Activated CD8-positive, alpha-beta memory T cell treated with anti-CD3 and anti-CD28 coated beads for 48 hours (primary cell): Measurements from ENCODE around the gene PRMT7.

Experiments used
- DNase-seq, 3 experiments: peaks; one replicate each; pipeline ENCODE4 v3.0.0-alpha.2; 2020; ENCODE audit warnings: low read depth in 2 of 3, low spot score in 2 of 3

Gene PRMT7

DNA sequence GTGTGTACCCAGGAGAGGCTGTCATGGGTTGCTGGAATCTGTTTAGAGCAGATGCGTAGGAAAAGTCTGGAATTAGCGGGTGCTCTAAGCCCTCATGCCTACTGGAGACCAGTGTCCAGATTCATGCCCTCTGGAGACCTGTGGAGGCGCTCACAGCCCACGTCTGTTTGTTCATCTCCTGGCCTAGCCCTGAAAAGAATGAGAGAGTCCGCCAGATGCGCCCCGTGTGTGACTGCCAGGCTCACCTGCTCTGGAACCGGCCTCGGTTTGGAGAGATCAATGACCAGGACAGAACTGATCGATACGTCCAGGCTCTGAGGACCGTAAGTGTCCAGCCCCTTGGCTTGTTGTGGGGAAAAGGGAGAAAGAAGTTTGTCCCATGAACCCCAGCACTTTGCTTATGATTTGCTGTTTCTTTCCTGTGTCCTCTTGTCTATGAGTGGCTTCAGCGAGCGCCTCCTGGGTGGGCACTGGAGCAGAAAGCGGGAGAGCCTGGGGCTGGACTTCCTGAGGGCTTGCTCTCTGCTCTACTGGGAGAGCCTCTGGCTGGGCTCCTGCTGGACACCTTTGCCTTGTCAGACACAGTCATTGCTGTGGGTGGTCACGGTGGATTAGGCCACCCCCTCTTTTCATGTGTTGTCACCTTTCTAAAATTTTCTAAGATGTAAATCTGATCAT, 35.3 kb downstream of the PRMT7 start:
- no peak for DNase-seq

DNA sequence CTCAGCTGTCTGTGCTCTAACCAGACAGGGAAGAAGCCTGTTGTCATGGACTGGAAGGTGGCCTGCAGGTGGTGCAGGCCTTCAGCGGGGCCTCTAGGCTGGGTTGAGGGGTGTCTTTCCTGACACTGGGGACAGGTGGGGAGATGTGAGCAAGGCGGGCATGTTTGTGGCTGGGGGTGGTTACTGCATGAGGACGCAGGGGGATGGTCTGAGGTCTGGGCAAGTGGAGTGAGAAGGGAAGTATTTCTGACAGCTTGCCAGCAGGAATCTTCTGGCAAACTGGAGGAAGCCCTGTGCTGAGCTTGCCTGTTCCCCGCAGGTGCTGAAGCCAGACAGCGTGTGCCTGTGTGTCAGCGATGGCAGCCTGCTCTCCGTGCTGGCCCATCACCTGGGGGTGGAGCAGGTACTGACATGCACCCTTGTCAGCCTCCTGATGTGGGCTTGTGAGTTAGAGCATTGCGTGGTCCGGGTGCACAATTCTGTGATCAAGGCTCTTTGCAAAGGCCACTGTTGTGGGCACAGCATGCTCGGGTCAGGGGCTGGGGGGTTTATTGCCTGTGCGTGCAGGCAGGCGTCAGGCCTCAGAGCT, 36.2 kb downstream of the PRMT7 start:
- DNase-seq = no peak

DNA sequence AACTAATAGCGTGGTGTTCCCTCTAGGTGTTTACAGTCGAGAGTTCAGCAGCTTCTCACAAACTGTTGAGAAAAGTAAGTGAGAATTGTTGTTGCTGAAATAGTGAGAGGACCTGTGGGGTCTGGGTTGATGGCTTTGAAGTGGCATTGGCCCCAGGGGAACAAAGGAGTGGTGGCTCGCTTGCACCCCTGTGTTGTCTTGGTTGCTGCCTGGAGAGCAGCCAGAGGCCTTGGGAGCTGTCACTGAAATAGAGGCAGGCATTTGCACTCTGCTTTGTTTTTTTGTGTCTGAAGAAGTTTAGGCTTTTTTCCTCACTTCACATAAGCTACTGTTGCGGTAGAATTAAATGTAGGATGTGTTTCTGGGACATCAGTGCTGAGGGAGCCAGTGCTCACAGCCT, 36.8 kb downstream of the PRMT7 start:
- no peak for DNase-seq

GRCh38 chr16:68348639-68349445, 38.0 kb downstream of the PRMT7 start:
- DNase-seq = no peak

- DNase-seq = no peak
Measured at GRCh38 chr16:68349838-68350410, 39.1 kb downstream of the PRMT7 start.

DNA sequence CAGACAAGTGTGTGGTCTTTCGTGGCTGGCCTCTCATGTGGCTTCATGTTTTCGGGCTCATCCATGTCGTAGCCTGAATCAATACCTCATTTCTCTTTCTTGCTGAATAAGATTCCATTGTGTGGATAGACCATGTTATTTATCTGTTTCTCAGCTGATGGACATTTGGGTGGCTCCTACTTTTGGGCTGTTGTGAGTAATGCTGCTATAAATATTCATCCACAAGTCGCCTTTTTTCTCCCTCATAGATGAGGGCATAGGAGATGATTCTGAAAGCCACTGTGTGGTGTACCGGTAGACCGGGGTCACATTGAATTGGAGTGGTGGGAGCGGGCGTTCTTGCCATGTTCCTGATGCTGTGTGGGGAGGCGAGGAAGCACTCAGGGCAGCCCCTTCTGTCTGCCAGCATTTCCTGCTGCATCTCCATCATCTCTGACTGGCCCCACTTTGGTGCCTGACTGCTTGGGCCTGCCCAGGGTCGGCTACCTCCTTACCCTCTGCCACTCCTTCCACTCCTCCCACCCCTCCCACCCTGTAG, 40.1 kb downstream of the PRMT7 start:
- DNase-seq = no peak

- no peak for DNase-seq
Measured at GRCh38 chr16:68351463-68351862, 40.6 kb downstream of the PRMT7 start.

DNA sequence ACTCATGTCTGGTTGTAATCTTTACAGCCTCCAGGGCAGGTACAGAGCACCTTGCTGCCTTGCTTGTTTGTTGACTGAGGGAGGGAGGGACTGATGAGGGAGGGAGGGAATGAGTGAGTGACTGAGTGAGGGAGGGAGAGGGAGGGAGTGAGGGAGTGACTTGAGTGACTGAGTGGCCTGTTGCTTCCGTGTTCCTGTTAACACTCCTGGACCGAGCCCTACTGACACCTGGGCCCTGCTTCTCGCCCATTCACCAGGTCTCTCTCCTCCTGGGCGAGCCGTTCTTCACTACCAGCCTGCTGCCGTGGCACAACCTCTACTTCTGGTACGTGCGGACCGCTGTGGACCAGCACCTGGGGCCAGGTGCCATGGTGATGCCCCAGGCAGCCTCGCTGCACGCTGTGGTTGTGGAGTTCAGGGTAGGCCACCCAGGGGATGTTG, 41.2 kb downstream of the PRMT7 start:
- DNase-seq = no peak

- no peak for DNase-seq
Measured at GRCh38 chr16:68353366-68353765, 42.5 kb downstream of the PRMT7 start.

DNA sequence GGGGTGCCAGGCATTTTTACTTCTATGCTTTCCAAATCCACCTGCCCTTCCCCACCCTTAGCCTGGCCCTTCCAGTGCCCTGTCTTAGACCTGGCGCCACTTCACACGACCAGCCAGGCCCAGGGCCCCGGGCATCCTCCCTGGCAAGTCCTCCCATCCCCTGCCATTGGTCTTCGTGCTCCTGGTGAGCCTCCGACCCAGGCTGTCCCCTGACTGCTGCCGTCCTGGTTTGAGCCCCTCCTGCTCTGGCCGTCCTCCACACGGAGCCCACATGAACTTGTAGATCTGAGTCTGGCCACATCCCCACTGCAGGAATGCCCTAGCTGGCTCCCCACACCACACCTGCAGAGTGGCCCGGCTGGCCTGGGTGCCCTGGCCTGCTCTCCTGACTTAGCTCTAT, 44.0 kb downstream of the PRMT7 start:
- no peak for DNase-seq

DNA sequence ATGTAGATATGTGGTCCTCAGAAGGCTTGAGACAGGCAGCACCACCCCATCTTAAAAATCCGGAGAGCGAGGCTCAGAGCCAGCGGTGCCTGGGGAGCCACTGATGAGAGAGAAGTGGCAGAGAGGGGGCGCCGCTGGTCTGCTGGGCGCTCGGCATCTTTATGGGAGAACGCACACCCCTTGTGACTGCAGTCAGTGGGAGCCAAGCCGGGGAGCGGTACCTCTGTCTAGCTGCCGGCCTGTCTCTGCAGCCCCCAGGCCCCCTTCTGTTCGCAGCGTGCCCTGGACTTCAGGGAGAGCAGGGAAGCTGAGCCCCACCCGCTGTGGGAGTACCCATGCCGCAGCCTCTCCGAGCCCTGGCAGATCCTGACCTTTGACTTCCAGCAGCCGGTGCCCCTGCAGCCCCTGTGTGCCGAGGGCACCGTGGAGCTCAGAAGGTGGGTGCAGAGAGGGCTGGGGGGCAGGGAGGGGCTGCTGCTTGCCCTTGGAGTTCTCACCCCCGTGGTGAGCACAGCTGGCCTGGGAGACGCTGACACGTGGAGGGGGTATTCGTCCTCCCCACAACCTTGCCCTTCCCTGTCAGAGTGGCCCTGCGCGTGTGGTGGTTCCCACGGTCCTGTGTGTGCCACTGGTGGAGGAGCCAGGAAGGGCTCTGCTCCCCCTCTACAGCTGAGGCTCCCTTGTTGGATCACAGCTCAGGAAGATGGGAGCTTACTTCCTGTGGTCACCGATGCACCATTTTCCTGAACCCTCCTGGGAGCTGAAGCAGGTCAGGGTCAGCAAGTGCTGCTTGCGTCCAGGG, 44.8 kb downstream of the PRMT7 start:
- DNase-seq = no peak

- peak in 2 of 3 experiments; percentile 36 to 63 for DNase-seq
Measured at GRCh38 chr16:68356249-68356918, 45.6 kb downstream of the PRMT7 start.

GRCh38 chr16:68356919-68357286, 46.1 kb downstream of the PRMT7 start:
- no peak for DNase-seq

GRCh38 chr16:68357521-68357922, 46.7 kb downstream of the PRMT7 start:
- no peak for DNase-seq

- no peak for DNase-seq
Measured at GRCh38 chr16:68357923-68358322, 47.1 kb downstream of the PRMT7 start.

- no peak for DNase-seq
Measured at GRCh38 chr16:68358951-68359350, 48.1 kb downstream of the PRMT7 start.

GRCh38 chr16:68359398-68360191, 48.8 kb downstream of the PRMT7 start:
- DNase-seq = no peak

GRCh38 chr16:68360547-68360946, 49.7 kb downstream of the PRMT7 start:
- DNase-seq = no peak

- no peak for DNase-seq
Measured at GRCh38 chr16:68360956-68361355, 50.1 kb downstream of the PRMT7 start.
